ENCODE measurements around the gene MEPCE. TPM values are rescaled to one million over a fixed set of nuclear protein-coding genes. Genes with fewer than 3 reads are reported as not detected.
A peak's percentile ranks its signal among the peaks of the same experiment; 100 is the strongest.

MEPCE gene
- total RNA-seq, 1 experiment from 2014 or later, result 72.1 TPM

GRCh38 chr7:100433276-100433591, 3.6 kb downstream of the MEPCE start:
- CTCF ChIA-PET, result no interaction called here
- DNase-seq (ENCODE audit: low read depth, low spot score) (no peak), ATAC-seq (no peak)
- BruUV-seq (replicated peaks), result no TSS peak
- peak overlapping the region in 1 of 2 experiments; percentile 10; a peak in 1 of 4 replicates for H3K4me3 ChIP-seq (ENCODE audit: low read depth in 2 of 2, low read length in 2 of 2)
- peak overlapping the region; percentile 98 for H3K27ac ChIP-seq (ENCODE audit: low read length)
- POLR2A ChIA-PET, result no interaction called here
- H3K4me1 ChIP-seq (ENCODE audit: control insufficient read depth, insufficient read depth, low read length), result peaks cover 43% of the 10 kb centered on the region
- intact Hi-C loops (cut with micrococcal nuclease; ENCODE audit: unreplicated experiment), result no loop called here
- in situ Hi-C loops (cut with HindIII; ENCODE audit: low pct_unique_long_range_greater_than_20kb, low sequenced_read_pairs), result no loop called here
- no peaks in the 10 kb centered on the region; the same call in 1 of the 2 replicates for H3K36me3 ChIP-seq (ENCODE audit: control insufficient read depth, insufficient read depth, low read length)
- peak; percentile 41; the same call in 1 of the 2 replicates for TF ChIP-seq POLR2AphosphoS5 (IDR thresholded peaks at IDR 0.05; ENCODE audit: low read depth, low read length)
- TF ChIP-seq SIN3A (IDR thresholded peaks at IDR 0.05; ENCODE audit: borderline replicate concordance, insufficient read depth, low read depth, low read length), result no peak
- no peaks in the 10 kb centered on the region for H3K27me3 ChIP-seq (ENCODE audit: control insufficient read depth, insufficient read depth, low read length)
- no peaks in the 10 kb centered on the region for H3K9me3 ChIP-seq (ENCODE audit: control insufficient read depth, insufficient read depth, low read depth, low read length)

- peaks cover 43% of the 10 kb centered on the region for H3K4me1 ChIP-seq (ENCODE audit: control insufficient read depth, insufficient read depth, low read length)
- no TSS peak for BruUV-seq (replicated peaks)
- POLR2A ChIA-PET, result no interaction called here
- H3K36me3 ChIP-seq (ENCODE audit: control insufficient read depth, insufficient read depth, low read length), result no peaks in the 10 kb centered on the region; the same call in 1 of the 2 replicates
- peak overlapping the region in 1 of 2 experiments; percentile 10; a peak in 2 of 4 replicates for H3K4me3 ChIP-seq (ENCODE audit: low read depth in 2 of 2, low read length in 2 of 2)
- intact Hi-C loops (cut with micrococcal nuclease; ENCODE audit: unreplicated experiment) (no loop called here), in situ Hi-C loops (cut with HindIII; ENCODE audit: low pct_unique_long_range_greater_than_20kb, low sequenced_read_pairs) (no loop called here)
- no peak for ATAC-seq
- TF ChIP-seq REST (IDR thresholded peaks at IDR 0.05; ENCODE audit: insufficient read depth in 1 of 2, low read depth in 2 of 2, low read length in 1 of 2) (no peak), TCF7L2 (IDR thresholded peaks at IDR 0.05; ENCODE audit: low read depth, low read length) (no peak), CTCF (IDR thresholded peaks at IDR 0.05) (no peak), SIN3A (IDR thresholded peaks at IDR 0.05; ENCODE audit: borderline replicate concordance, insufficient read depth, low read depth, low read length) (no peak), POLR2AphosphoS5 (IDR thresholded peaks at IDR 0.05; ENCODE audit: low read depth, low read length) (no peak; the same call in 1 of the 2 replicates)
- peak overlapping the region; percentile 98 for H3K27ac ChIP-seq (ENCODE audit: low read length)
- H3K27me3 ChIP-seq (ENCODE audit: control insufficient read depth, insufficient read depth, low read length), result no peaks in the 10 kb centered on the region
- no peaks in the 10 kb centered on the region for H3K9me3 ChIP-seq (ENCODE audit: control insufficient read depth, insufficient read depth, low read depth, low read length)
- DNase-seq (ENCODE audit: low read depth, low spot score), result no peak
- CTCF ChIA-PET, result no interaction called here
Measured at GRCh38 chr7:100433592-100434296, 4.1 kb downstream of the MEPCE start.
